Measurements from ENCODE around the gene RB1. TPM values are rescaled to one million over a fixed set of nuclear protein-coding genes. Genes with fewer than 3 reads are reported as not detected.

RB1 gene
- total RNA-seq, 1 experiment from 2014 or later, result 104 TPM

- Histone ChIP-seq H3K27ac (ENCODE audit: low read length) (peak overlapping the region; percentile 91), H3K9me3 (ENCODE audit: low read length) (peaks cover 11% of the 10 kb centered on the region), H3K4me3 (ENCODE audit: low read length) (peak overlapping the region; percentile 98), H3K4me2 (ENCODE audit: low read depth, low read length, poor library complexity, severe bottlenecking) (peak overlapping the region; percentile 98), H2AFZ (ENCODE audit: low read length) (peak overlapping the region; percentile 68; the same call in 1 of the 2 replicates), H4K20me1 (ENCODE audit: insufficient read depth, low read depth, low read length) (no peaks in the 10 kb centered on the region), H3K36me3 (ENCODE audit: insufficient read depth, low read length) (peaks cover 30% of the 10 kb centered on the region), H3K9ac (ENCODE audit: low read length) (peak overlapping the region; percentile 99), H3K9me2 (replicated peaks; ENCODE audit: insufficient read depth, low read length) (no peaks in the 10 kb centered on the region), H3K4me1 (ENCODE audit: low read length) (peaks cover 12% of the 10 kb centered on the region), H3K79me2 (ENCODE audit: low read length) (peaks cover 38% of the 10 kb centered on the region), H3K27me3 (ENCODE audit: low read length) (no peaks in the 10 kb centered on the region)
- DNase-seq, result no peak
Observed at GRCh38 chr13:48302871-48303358, 636 bp upstream of the RB1 start.

DNA sequence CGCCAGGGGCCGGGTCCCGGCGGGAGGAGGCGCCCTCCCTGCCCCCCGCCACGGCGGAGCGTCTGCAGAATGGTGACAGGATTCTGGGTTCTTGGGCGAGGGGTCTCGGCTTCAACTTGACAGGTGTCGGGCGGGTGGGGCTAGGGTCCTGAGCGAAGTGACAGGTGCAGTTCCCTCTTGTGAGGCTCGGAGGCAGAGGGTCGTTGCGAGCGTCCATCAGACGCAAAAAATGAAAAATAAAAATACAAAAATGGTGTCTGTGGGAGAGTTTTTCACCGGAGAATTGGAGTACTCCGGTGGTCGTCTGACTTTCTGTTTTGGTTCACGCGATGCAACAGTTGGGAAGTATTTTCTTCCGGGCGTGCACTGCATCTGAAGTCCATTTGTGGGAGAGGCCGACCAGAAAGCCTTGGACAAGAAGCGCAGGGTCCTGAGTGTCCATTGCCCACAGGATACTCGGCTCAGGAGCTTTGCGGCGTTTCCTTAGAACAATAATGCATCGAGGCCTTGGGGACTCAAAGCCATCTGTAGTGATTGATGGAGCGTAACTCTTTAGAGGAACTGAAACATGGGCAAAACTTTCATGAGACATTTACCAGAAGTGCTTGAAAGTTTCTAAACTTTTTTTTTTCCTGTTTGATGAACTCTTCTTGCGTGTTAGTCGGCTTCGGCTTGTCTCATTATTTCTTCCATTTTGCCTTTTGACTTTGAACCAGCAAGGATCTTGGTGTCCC lies 759 bp downstream of the RB1 start:
- Histone ChIP-seq H3K9me2 (replicated peaks; ENCODE audit: insufficient read depth, low read length) (no peaks in the 10 kb centered on the region), H3K79me2 (ENCODE audit: low read length) (peaks cover 50% of the 10 kb centered on the region), H3K27me3 (ENCODE audit: low read length) (no peaks in the 10 kb centered on the region), H3K4me3 (ENCODE audit: low read length) (peak overlapping the region; percentile 98), H2AFZ (ENCODE audit: low read length) (peak overlapping the region; percentile 68; the same call in 1 of the 2 replicates), H3K9ac (ENCODE audit: low read length) (peak overlapping the region; percentile 99), H3K36me3 (ENCODE audit: insufficient read depth, low read length) (peaks cover 42% of the 10 kb centered on the region), H3K4me2 (ENCODE audit: low read depth, low read length, poor library complexity, severe bottlenecking) (peak overlapping the region; percentile 98), H3K27ac (ENCODE audit: low read length) (peak overlapping the region; percentile 91), H3K9me3 (ENCODE audit: low read length) (peaks cover 11% of the 10 kb centered on the region), H3K4me1 (ENCODE audit: low read length) (peaks cover 12% of the 10 kb centered on the region), H4K20me1 (ENCODE audit: insufficient read depth, low read depth, low read length) (no peaks in the 10 kb centered on the region)
- peak; percentile 94 for DNase-seq

GRCh38 chr13:48311223-48311622 lies 7.7 kb downstream of the RB1 start:
- H3K9me2 ChIP-seq (replicated peaks; ENCODE audit: insufficient read depth, low read length), result no peaks in the 10 kb centered on the region
- no peak overlapping the region for H3K4me3 ChIP-seq (ENCODE audit: low read length)
- no peak overlapping the region for H3K9ac ChIP-seq (ENCODE audit: low read length)
- peaks cover 86% of the 10 kb centered on the region for H3K36me3 ChIP-seq (ENCODE audit: insufficient read depth, low read length)
- no peaks in the 10 kb centered on the region for H4K20me1 ChIP-seq (ENCODE audit: insufficient read depth, low read depth, low read length)
- H3K27me3 ChIP-seq (ENCODE audit: low read length), result no peaks in the 10 kb centered on the region
- DNase-seq, result no peak
- no peak overlapping the region for H3K4me2 ChIP-seq (ENCODE audit: low read depth, low read length, poor library complexity, severe bottlenecking)
- no peaks in the 10 kb centered on the region for H3K4me1 ChIP-seq (ENCODE audit: low read length)
- no peak overlapping the region for H3K27ac ChIP-seq (ENCODE audit: low read length)
- H3K79me2 ChIP-seq (ENCODE audit: low read length), result peaks cover 95% of the 10 kb centered on the region
- peaks cover 6% of the 10 kb centered on the region for H3K9me3 ChIP-seq (ENCODE audit: low read length)
- H2AFZ ChIP-seq (ENCODE audit: low read length), result no peak overlapping the region

- Histone ChIP-seq H3K27ac (ENCODE audit: low read length) (no peak overlapping the region), H3K4me3 (ENCODE audit: low read length) (no peak overlapping the region), H4K20me1 (ENCODE audit: insufficient read depth, low read depth, low read length) (no peaks in the 10 kb centered on the region), H3K79me2 (ENCODE audit: low read length) (peaks cover 64% of the 10 kb centered on the region), H3K27me3 (ENCODE audit: low read length) (no peaks in the 10 kb centered on the region), H3K9me3 (ENCODE audit: low read length) (peaks cover 5% of the 10 kb centered on the region), H3K4me1 (ENCODE audit: low read length) (no peaks in the 10 kb centered on the region), H3K9ac (ENCODE audit: low read length) (no peak overlapping the region), H3K36me3 (ENCODE audit: insufficient read depth, low read length) (peaks cover 73% of the 10 kb centered on the region), H3K9me2 (replicated peaks; ENCODE audit: insufficient read depth, low read length) (no peaks in the 10 kb centered on the region), H2AFZ (ENCODE audit: low read length) (no peak overlapping the region), H3K4me2 (ENCODE audit: low read depth, low read length, poor library complexity, severe bottlenecking) (no peak overlapping the region)
- DNase-seq, result no peak
Observed at GRCh38 chr13:48315969-48316650, 12.6 kb downstream of the RB1 start.

DNA sequence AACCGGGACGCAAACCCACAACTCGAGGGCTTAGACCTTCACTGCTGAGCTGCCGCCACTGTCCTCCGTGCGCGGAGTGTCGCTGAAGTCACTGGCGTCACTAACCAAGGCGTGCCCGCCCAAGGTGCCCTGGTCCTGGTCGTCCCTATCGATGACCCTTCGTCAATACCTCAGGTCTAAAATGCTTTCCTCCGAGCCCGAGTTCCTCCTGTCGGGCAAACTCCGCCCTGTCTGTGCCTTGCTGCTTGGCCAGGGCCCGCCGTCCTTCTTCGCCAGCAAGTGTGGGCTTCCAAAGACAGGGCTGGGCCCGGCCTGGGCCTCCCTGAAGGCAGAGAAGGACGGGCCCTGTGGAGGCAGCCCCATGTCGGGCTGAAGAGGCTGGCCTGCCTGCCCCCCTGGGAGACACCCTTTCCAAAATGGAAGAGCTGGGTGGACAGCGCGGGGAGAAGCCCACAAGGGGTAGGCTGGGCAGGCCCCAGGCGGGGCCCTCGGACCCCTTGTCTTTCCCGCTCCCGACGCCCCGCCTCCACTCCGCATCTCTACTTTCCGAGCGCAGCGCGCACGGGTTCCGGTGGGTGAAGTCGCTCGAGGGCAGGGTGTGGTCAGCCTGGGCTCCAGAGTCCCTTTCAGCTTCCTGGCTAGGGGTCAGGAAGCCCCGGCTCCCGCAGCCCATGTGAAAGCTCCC lies 13.4 kb downstream of the RB1 start:
- DNase-seq, result no peak
- Histone ChIP-seq H3K27me3 (ENCODE audit: low read length) (no peaks in the 10 kb centered on the region), H3K27ac (ENCODE audit: low read length) (no peak overlapping the region), H3K36me3 (ENCODE audit: insufficient read depth, low read length) (peaks cover 71% of the 10 kb centered on the region), H3K9me2 (replicated peaks; ENCODE audit: insufficient read depth, low read length) (no peaks in the 10 kb centered on the region), H2AFZ (ENCODE audit: low read length) (no peak overlapping the region), H4K20me1 (ENCODE audit: insufficient read depth, low read depth, low read length) (no peaks in the 10 kb centered on the region), H3K9ac (ENCODE audit: low read length) (no peak overlapping the region), H3K9me3 (ENCODE audit: low read length) (peaks cover 9% of the 10 kb centered on the region), H3K79me2 (ENCODE audit: low read length) (peaks cover 65% of the 10 kb centered on the region), H3K4me1 (ENCODE audit: low read length) (no peaks in the 10 kb centered on the region), H3K4me3 (ENCODE audit: low read length) (no peak overlapping the region), H3K4me2 (ENCODE audit: low read depth, low read length, poor library complexity, severe bottlenecking) (no peak overlapping the region)

GRCh38 chr13:48317511-48318376 lies 14.2 kb downstream of the RB1 start:
- H3K27me3 ChIP-seq (ENCODE audit: low read length), result no peaks in the 10 kb centered on the region
- H2AFZ ChIP-seq (ENCODE audit: low read length), result no peak overlapping the region
- no peaks in the 10 kb centered on the region for H3K9me2 ChIP-seq (replicated peaks; ENCODE audit: insufficient read depth, low read length)
- peaks cover 70% of the 10 kb centered on the region for H3K36me3 ChIP-seq (ENCODE audit: insufficient read depth, low read length)
- H3K27ac ChIP-seq (ENCODE audit: low read length), result no peak overlapping the region
- H3K4me1 ChIP-seq (ENCODE audit: low read length), result no peaks in the 10 kb centered on the region
- DNase-seq, result no peak
- peaks cover 15% of the 10 kb centered on the region for H3K9me3 ChIP-seq (ENCODE audit: low read length)
- H3K9ac ChIP-seq (ENCODE audit: low read length), result no peak overlapping the region
- peaks cover 65% of the 10 kb centered on the region for H3K79me2 ChIP-seq (ENCODE audit: low read length)
- no peak overlapping the region for H3K4me3 ChIP-seq (ENCODE audit: low read length)
- no peaks in the 10 kb centered on the region for H4K20me1 ChIP-seq (ENCODE audit: insufficient read depth, low read depth, low read length)
- no peak overlapping the region for H3K4me2 ChIP-seq (ENCODE audit: low read depth, low read length, poor library complexity, severe bottlenecking)

DNA sequence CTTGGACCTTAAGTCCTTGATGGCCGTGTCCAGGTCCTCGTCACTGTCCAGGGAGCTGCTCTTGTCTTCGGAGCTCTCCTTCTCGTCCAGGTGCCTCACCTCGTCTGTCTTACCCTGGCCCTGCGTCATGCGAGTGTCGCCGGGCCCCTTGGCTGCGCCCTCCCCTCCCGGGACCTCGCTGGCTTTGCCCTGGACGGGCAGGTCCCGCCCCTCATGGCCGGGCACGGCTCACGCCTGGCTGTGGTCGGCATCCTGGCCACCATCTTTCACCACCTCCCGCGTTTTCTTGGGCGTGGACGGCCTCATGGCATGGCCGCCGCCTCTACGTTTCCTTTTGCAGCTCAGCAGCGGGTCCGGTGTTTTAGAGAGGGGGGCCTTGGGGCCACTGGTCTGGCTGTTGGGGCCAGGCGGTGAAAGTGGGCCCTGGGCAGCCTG lies 14.8 kb downstream of the RB1 start:
- H3K27ac ChIP-seq (ENCODE audit: low read length), result no peak overlapping the region
- DNase-seq, result no peak

More for the DNA sequence above, 14.8 kb downstream of the RB1 start:
- Histone ChIP-seq H3K36me3 (ENCODE audit: insufficient read depth, low read length) (peaks cover 68% of the 10 kb centered on the region), H3K9ac (ENCODE audit: low read length) (no peak overlapping the region), H3K9me2 (replicated peaks; ENCODE audit: insufficient read depth, low read length) (no peaks in the 10 kb centered on the region), H3K4me1 (ENCODE audit: low read length) (no peaks in the 10 kb centered on the region), H2AFZ (ENCODE audit: low read length) (no peak overlapping the region), H3K9me3 (ENCODE audit: low read length) (peaks cover 15% of the 10 kb centered on the region), H3K27me3 (ENCODE audit: low read length) (no peaks in the 10 kb centered on the region), H3K4me3 (ENCODE audit: low read length) (no peak overlapping the region), H3K4me2 (ENCODE audit: low read depth, low read length, poor library complexity, severe bottlenecking) (no peak overlapping the region), H3K79me2 (ENCODE audit: low read length) (peaks cover 65% of the 10 kb centered on the region), H4K20me1 (ENCODE audit: insufficient read depth, low read depth, low read length) (no peaks in the 10 kb centered on the region)

Measured in Karpas-422 (cell line).